ENCODE results near the gene PRXL2A.

PRXL2A gene

GRCh38 chr10:80468002-80468401, 59.7 kb downstream of the PRXL2A start:
- Histone ChIP-seq H3K27me3 (no peaks in the 10 kb centered on the region), H3K4me1 (ENCODE audit: control insufficient read depth in 1 of 2, insufficient read depth in 1 of 2, low read depth in 1 of 2, low read length in 1 of 2) (peaks cover 72 to 77% of the 10 kb centered on the region in 2 experiments), H3K4me3 (ENCODE audit: low read depth in 1 of 2, low read length in 1 of 2) (no peak overlapping the region), H3K36me3 (peaks cover 33% of the 10 kb centered on the region), H3K27ac (peak overlapping the region; percentile 82), H3K9me3 (no peaks in the 10 kb centered on the region)
- TF ChIP-seq CTCF (IDR thresholded peaks at IDR 0.05), result no peak

DNA sequence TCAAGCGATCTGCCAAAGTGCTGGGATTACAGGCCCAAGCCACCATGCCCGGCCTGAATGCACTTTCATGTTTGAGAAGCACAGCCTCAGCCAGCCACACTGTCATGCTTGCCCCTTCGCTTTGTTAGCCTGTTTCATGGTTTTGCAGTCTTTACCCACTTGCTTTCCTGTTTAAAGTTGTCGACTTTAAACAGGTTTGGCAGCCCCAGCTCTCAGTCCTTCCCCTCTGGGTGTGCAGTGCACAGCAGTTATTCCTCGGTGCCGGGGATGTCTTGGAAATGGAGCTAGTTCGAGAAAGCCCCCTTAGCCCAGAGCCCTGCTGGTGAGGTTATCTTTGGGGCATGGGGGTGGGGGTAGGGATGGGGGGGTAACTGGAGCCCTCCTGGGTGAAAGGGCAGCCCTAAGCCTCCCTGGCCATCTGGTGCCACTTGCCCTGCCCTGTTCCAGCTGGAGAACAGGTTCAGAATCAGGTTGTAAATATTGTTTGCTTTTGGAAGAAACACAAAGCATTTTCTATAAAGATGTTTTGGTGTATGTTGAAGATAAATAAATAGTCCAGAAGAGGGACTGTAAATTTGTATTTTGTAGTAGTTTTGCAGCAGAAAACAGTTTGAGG, 60.6 kb downstream of the PRXL2A start:
- Histone ChIP-seq H3K27ac (peak overlapping the region; percentile 82), H3K27me3 (no peaks in the 10 kb centered on the region), H3K9me3 (no peaks in the 10 kb centered on the region), H3K4me1 (ENCODE audit: control insufficient read depth in 1 of 2, insufficient read depth in 1 of 2, low read depth in 1 of 2, low read length in 1 of 2) (peaks cover 62 to 69% of the 10 kb centered on the region in 2 experiments), H3K4me3 (ENCODE audit: low read depth in 1 of 2, low read length in 1 of 2) (no peak overlapping the region), H3K36me3 (peaks cover 37% of the 10 kb centered on the region)
- TF ChIP-seq CTCF (IDR thresholded peaks at IDR 0.05), result no peak

GRCh38 chr10:80470266-80470665, 61.9 kb downstream of the PRXL2A start:
- Histone ChIP-seq H3K36me3 (peaks cover 37% of the 10 kb centered on the region), H3K4me1 (ENCODE audit: control insufficient read depth in 1 of 2, insufficient read depth in 1 of 2, low read depth in 1 of 2, low read length in 1 of 2) (peaks cover 49 to 67% of the 10 kb centered on the region in 2 experiments), H3K4me3 (ENCODE audit: low read depth in 1 of 2, low read length in 1 of 2) (no peak overlapping the region), H3K9me3 (no peaks in the 10 kb centered on the region), H3K27me3 (no peaks in the 10 kb centered on the region), H3K27ac (peak overlapping the region; percentile 38)
- no peak for TF ChIP-seq CTCF (IDR thresholded peaks at IDR 0.05)

DNA sequence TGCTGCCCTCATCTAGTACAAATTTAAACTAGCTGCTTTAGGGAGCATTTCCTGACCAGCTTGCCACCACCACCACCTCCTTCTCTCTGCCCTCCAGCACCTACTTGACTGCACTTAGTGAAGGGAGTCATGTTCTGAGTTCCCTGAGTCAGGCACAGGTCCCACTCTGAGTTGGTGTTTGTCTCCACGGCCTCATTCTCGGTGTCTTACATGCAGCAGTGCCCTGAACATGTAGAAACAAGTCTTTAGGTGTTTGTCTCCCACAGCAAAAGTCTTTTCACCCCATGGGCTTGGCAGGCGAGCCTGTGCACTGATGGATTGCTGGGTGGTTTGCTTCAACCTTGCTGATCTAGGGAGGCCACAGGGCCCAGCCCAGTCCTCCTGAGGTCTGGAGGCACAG, 62.6 kb downstream of the PRXL2A start:
- peak overlapping the region; percentile 38 for H3K27ac ChIP-seq
- peaks cover 37% of the 10 kb centered on the region for H3K36me3 ChIP-seq
- H3K4me1 ChIP-seq (ENCODE audit: control insufficient read depth in 1 of 2, insufficient read depth in 1 of 2, low read depth in 1 of 2, low read length in 1 of 2), result peaks cover 42 to 60% of the 10 kb centered on the region in 2 experiments

GRCh38 chr10:80471715-80472233, 63.4 kb downstream of the PRXL2A start:
- Histone ChIP-seq H3K4me1 (ENCODE audit: control insufficient read depth in 1 of 2, insufficient read depth in 1 of 2, low read depth in 1 of 2, low read length in 1 of 2) (peaks cover 35 to 54% of the 10 kb centered on the region in 2 experiments), H3K27ac (peak overlapping the region; percentile 38), H3K4me3 (ENCODE audit: low read depth in 1 of 2, low read length in 1 of 2) (no peak overlapping the region), H3K27me3 (no peaks in the 10 kb centered on the region), H3K36me3 (peaks cover 37% of the 10 kb centered on the region), H3K9me3 (no peaks in the 10 kb centered on the region)
- TF ChIP-seq CTCF (IDR thresholded peaks at IDR 0.05), result no peak

More for the DNA sequence above, 62.6 kb downstream of the PRXL2A start:
- no peak for TF ChIP-seq CTCF (IDR thresholded peaks at IDR 0.05)
- no peak overlapping the region for H3K4me3 ChIP-seq (ENCODE audit: low read depth in 1 of 2, low read length in 1 of 2)
- H3K27me3 ChIP-seq, result no peaks in the 10 kb centered on the region
- H3K9me3 ChIP-seq, result no peaks in the 10 kb centered on the region
